ENCODE measurements around the gene PPP4R3A. TPM values are rescaled to one million over a fixed set of nuclear protein-coding genes. Genes with fewer than 3 reads are reported as not detected.
"Not testable (repeated sequence)": the region's sequence is repeated elsewhere in the genome, so short reads cannot be mapped to it uniquely, and the experiment has no call there.

The PPP4R3A gene
- total RNA-seq, 1 donor from 2014 or later = 89.7 TPM

GRCh38 chr14:91412939-91413338, 97.2 kb downstream of the PPP4R3A start:
- DNase-seq (ENCODE audit: low spot score) = no peak
- H3K4me3 Mint-ChIP-seq (ENCODE audit: unreplicated experiment) = no peak overlapping the region
- TF ChIP-seq CTCF (IDR thresholded peaks at IDR 0.05; ENCODE audit: unreplicated experiment) = no peak
- peaks cover 22% of the 10 kb centered on the region for H3K36me3 Mint-ChIP-seq (ENCODE audit: low read depth, unreplicated experiment)
- H3K27me3 Mint-ChIP-seq (ENCODE audit: unreplicated experiment) = peaks cover 9% of the 10 kb centered on the region
- peaks cover 30% of the 10 kb centered on the region for H3K4me1 Mint-ChIP-seq (ENCODE audit: unreplicated experiment)
- no peak overlapping the region for H3K27ac Mint-ChIP-seq (ENCODE audit: unreplicated experiment)
- H3K9me3 Mint-ChIP-seq (ENCODE audit: unreplicated experiment) = no peaks in the 10 kb centered on the region

GRCh38 chr14:91410771-91411536, 99.2 kb downstream of the PPP4R3A start:
- no peak for TF ChIP-seq CTCF (IDR thresholded peaks at IDR 0.05; ENCODE audit: unreplicated experiment)
- Mint-ChIP-seq H3K4me1 (ENCODE audit: unreplicated experiment) (peaks cover 23% of the 10 kb centered on the region), H3K4me3 (ENCODE audit: unreplicated experiment) (no peak overlapping the region), H3K27me3 (ENCODE audit: unreplicated experiment) (peaks cover 2% of the 10 kb centered on the region), H3K27ac (ENCODE audit: unreplicated experiment) (no peak overlapping the region), H3K36me3 (ENCODE audit: low read depth, unreplicated experiment) (peaks cover 31% of the 10 kb centered on the region), H3K9me3 (ENCODE audit: unreplicated experiment) (no peaks in the 10 kb centered on the region)
- no peak for DNase-seq (ENCODE audit: low spot score)

- TF ChIP-seq CTCF (IDR thresholded peaks at IDR 0.05; ENCODE audit: unreplicated experiment) = no peak
- Mint-ChIP-seq H3K4me1 (ENCODE audit: unreplicated experiment) (peaks cover 18% of the 10 kb centered on the region), H3K4me3 (ENCODE audit: unreplicated experiment) (no peak overlapping the region), H3K9me3 (ENCODE audit: unreplicated experiment) (no peaks in the 10 kb centered on the region), H3K27me3 (ENCODE audit: unreplicated experiment) (peaks cover 4% of the 10 kb centered on the region), H3K36me3 (ENCODE audit: low read depth, unreplicated experiment) (peaks cover 31% of the 10 kb centered on the region), H3K27ac (ENCODE audit: unreplicated experiment) (no peak overlapping the region)
- no peak for DNase-seq (ENCODE audit: low spot score)
These were observed 100.0 kb downstream of the PPP4R3A start for GRCh38 chr14:91409928-91410718.

- not testable (repeated sequence) for H3K27ac Mint-ChIP-seq (ENCODE audit: unreplicated experiment); H3K4me1 Mint-ChIP-seq (ENCODE audit: unreplicated experiment); H3K4me3 Mint-ChIP-seq (ENCODE audit: unreplicated experiment); H3K9me3 Mint-ChIP-seq (ENCODE audit: unreplicated experiment); H3K27me3 Mint-ChIP-seq (ENCODE audit: unreplicated experiment); DNase-seq (ENCODE audit: low spot score)
- H3K36me3 Mint-ChIP-seq (ENCODE audit: low read depth, unreplicated experiment) = peaks cover 26% of the 10 kb centered on the region
These were observed 100.9 kb downstream of the PPP4R3A start for GRCh38 chr14:91409240-91409639.

Other genes with a start within 250 kb of the PPP4R3A start
- 48.2 TPM for gene CCDC88C, start 92.5 kb downstream of the PPP4R3A start, total RNA-seq (ENCODE audit: unreplicated experiment)
- not detected for gene CATSPERB, start 221.8 kb upstream of the PPP4R3A start, total RNA-seq (ENCODE audit: unreplicated experiment)